SK-N-SH treated with all-trans-retinoic acid at 6 μM for 48 hours (cell line): ENCODE measurements around the gene TGOLN2.
A peak's percentile ranks its signal among the peaks of the same experiment; 100 is the strongest.

Experiments used
- ATAC-seq: fragments of 200-7000 bp; cut with Tn5 transposase; 3 replicates; pipeline ENCODE4 v1.9.1; 2020; ENCODE audit warnings: mild to moderate bottlenecking, moderate library complexity
- ARNTL ChIP-seq: fragments of 450-650 bp; formaldehyde crosslinking; IDR thresholded peaks from 2 replicates; pipeline ENCODE4 v1.5.0; 2020; ENCODE audit warnings: low read depth, mild to moderate bottlenecking, moderate library complexity, borderline replicate concordance
- BACH2 ChIP-seq: fragments of 250-450 bp; sonication (Bioruptor Pico); IDR thresholded peaks from 2 replicates; pipeline ENCODE4 v1.9.0; 2021; ENCODE audit warnings: mild to moderate bottlenecking, borderline replicate concordance
- CSDC2 ChIP-seq: fragments of 250-450 bp; sonication (Bioruptor Pico); IDR thresholded peaks from 2 replicates; pipeline ENCODE4 v1.5.0; 2020; ENCODE audit warnings: mild to moderate bottlenecking, moderate library complexity
- CSRNP3 ChIP-seq: fragments of 250-450 bp; sonication (Bioruptor Pico); IDR thresholded peaks from 2 replicates; pipeline ENCODE4 v1.5.1; 2021; ENCODE audit warnings: mild to moderate bottlenecking, moderate library complexity
- ESRRG ChIP-seq: fragments of 250-450 bp; sonication (Bioruptor Pico); IDR thresholded peaks from 2 replicates; pipeline ENCODE4 v1.6.1; 2021; ENCODE audit warnings: mild to moderate bottlenecking
- GLIS3 ChIP-seq: fragments of 250-450 bp; sonication (Bioruptor Pico); IDR thresholded peaks from 2 replicates; pipeline ENCODE4 v1.5.0; 2020; ENCODE audit warnings: mild to moderate bottlenecking, moderate library complexity
- ISL1 ChIP-seq: fragments of 250-450 bp; sonication (Bioruptor Pico); IDR thresholded peaks from 2 replicates; pipeline ENCODE4 v2.1.2; 2022; ENCODE audit warnings: mild to moderate bottlenecking, moderate library complexity
- PATZ1 ChIP-seq: fragments of 250-450 bp; sonication (Bioruptor Pico); IDR thresholded peaks from 2 replicates; pipeline ENCODE4 v1.8.0; 2020; ENCODE audit warnings: mild to moderate bottlenecking, moderate library complexity, borderline replicate concordance
- POU6F1 ChIP-seq: fragments of 250-450 bp; sonication (Bioruptor Pico); IDR thresholded peaks from 2 replicates; pipeline ENCODE4 v1.8.0; 2021; ENCODE audit warnings: low read depth, mild to moderate bottlenecking, moderate library complexity, borderline replicate concordance
- PPARA ChIP-seq: fragments of 250-450 bp; sonication (Bioruptor Pico); IDR thresholded peaks from 2 replicates; pipeline ENCODE4 v1.5.0; 2020; ENCODE audit warnings: mild to moderate bottlenecking, borderline replicate concordance
- RARB ChIP-seq: fragments of 250-450 bp; sonication (Bioruptor Pico); IDR thresholded peaks from 2 replicates; pipeline ENCODE4 v1.8.0; 2021; ENCODE audit warnings: mild to moderate bottlenecking, moderate library complexity
- SNAI2 ChIP-seq: fragments of 250-450 bp; sonication (Bioruptor Pico); IDR thresholded peaks from 2 replicates; pipeline ENCODE4 v1.5.0; 2020; ENCODE audit warnings: mild to moderate bottlenecking, moderate library complexity
- TCF4 ChIP-seq: fragments of 250-450 bp; sonication (Bioruptor Pico); IDR thresholded peaks from 2 replicates; pipeline ENCODE4 v1.8.0; 2021; ENCODE audit warnings: mild to moderate bottlenecking, moderate library complexity, borderline replicate concordance
- TSHZ2 ChIP-seq: fragments of 250-450 bp; sonication (Bioruptor Pico); IDR thresholded peaks from 2 replicates; pipeline ENCODE4 v1.5.0; 2020; ENCODE audit warnings: mild to moderate bottlenecking, moderate library complexity
- ZC3H10 ChIP-seq: fragments of 250-450 bp; sonication (Bioruptor Pico); IDR thresholded peaks from 2 replicates; pipeline ENCODE4 v1.5.1; 2021; ENCODE audit warnings: mild to moderate bottlenecking, moderate library complexity
- ZFP3 ChIP-seq: fragments of 250-450 bp; sonication (Bioruptor Pico); IDR thresholded peaks from 2 replicates; pipeline ENCODE4 v1.5.0; 2020; ENCODE audit warnings: mild to moderate bottlenecking, moderate library complexity
- ZFP30 ChIP-seq: fragments of 450-650 bp; formaldehyde crosslinking; IDR thresholded peaks from 2 replicates; pipeline ENCODE4 v1.5.0; 2022; ENCODE audit warnings: mild to moderate bottlenecking, moderate library complexity
- ZNF565 ChIP-seq: fragments of 450-650 bp; formaldehyde crosslinking; conservative IDR thresholded peaks from 2 replicates; pipeline ENCODE4 v1.5.0; 2020; ENCODE audit warnings: low read depth, mild to moderate bottlenecking, moderate library complexity
- ZNF70 ChIP-seq: fragments of 450-650 bp; formaldehyde crosslinking; IDR thresholded peaks from 2 replicates; pipeline ENCODE4 v1.5.0; 2020; ENCODE audit warnings: mild to moderate bottlenecking, moderate library complexity
- ZNF8 ChIP-seq: fragments of 450-650 bp; formaldehyde crosslinking; IDR thresholded peaks from 2 replicates; pipeline ENCODE4 v1.5.0; 2020; ENCODE audit warnings: mild to moderate bottlenecking, moderate library complexity

Gene TGOLN2

GRCh38 chr2:85347599-85347998 lies 19.8 kb upstream of the TGOLN2 start:
- TF ChIP-seq TCF4 (no peak), ESRRG (CRISPR knock-in tag) (no peak), CSDC2 (CRISPR knock-in tag) (no peak), CSRNP3 (CRISPR knock-in tag) (no peak), PPARA (CRISPR knock-in tag) (no peak), ISL1 (CRISPR knock-in tag) (no peak), ZNF70 (CRISPR knock-in tag) (no peak), ZFP30 (no peak), ZFP3 (no peak), PATZ1 (CRISPR knock-in tag) (no peak), TSHZ2 (CRISPR knock-in tag) (no peak)
- ATAC-seq: no peak

- no peak for TF ChIP-seq ZNF8 (CRISPR knock-in tag)
- no peak for TF ChIP-seq TCF4
- TF ChIP-seq ZNF70 (CRISPR knock-in tag): no peak
- no peak for TF ChIP-seq POU6F1 (CRISPR knock-in tag)
- TF ChIP-seq ZNF565 (CRISPR knock-in tag): no peak
- TF ChIP-seq CSRNP3 (CRISPR knock-in tag): no peak
- TF ChIP-seq ARNTL (CRISPR knock-in tag): no peak
- no peak for TF ChIP-seq TSHZ2 (CRISPR knock-in tag)
- TF ChIP-seq PPARA (CRISPR knock-in tag): no peak
- no peak for TF ChIP-seq GLIS3 (CRISPR knock-in tag)
- no peak for TF ChIP-seq SNAI2
- no peak for TF ChIP-seq ZC3H10
- no peak for TF ChIP-seq BACH2 (CRISPR knock-in tag)
- no peak for TF ChIP-seq CSDC2 (CRISPR knock-in tag)
- TF ChIP-seq ESRRG (CRISPR knock-in tag): no peak
- TF ChIP-seq RARB (CRISPR knock-in tag): no peak
- TF ChIP-seq, all 23 proteins: peak for 0
- ATAC-seq: no peak
Observed at GRCh38 chr2:85344356-85344954, 16.7 kb upstream of the TGOLN2 start.

GRCh38 chr2:85343207-85343895 lies 15.6 kb upstream of the TGOLN2 start:
- peak; percentile 12; the same call in 1 of the 3 replicates for ATAC-seq
